GM18909 (cell line): ENCODE measurements around the gene ABLIM2.

Experiments
- ATAC-seq: cut with Tn5 transposase; IDR thresholded peaks from one replicate; pipeline ENCODE4 v1.9.1; 2021; ENCODE audit warnings: mild to moderate bottlenecking; ENCODE audit not compliant: unreplicated experiment, poor library complexity

The ABLIM2 gene

DNA sequence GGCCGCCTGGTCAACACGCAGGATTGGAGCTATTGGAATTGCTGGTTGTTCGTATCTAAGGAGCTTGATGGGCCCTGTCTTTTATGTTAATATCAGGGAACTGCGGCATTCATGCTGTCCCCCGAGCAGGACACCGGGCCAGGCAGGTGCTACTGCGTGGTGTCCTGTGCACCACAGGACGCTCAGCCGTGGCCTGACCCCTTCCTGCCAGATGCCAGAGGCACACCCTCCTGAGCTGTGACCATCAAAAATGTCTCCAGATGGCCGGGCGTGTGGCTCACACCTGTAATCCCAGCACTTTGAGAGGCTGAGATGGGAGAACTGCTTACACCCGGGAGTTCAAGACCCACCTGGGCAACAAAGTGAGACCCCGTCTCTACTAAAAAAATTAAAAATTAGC, 32.1 kb downstream of the ABLIM2 start:
- no peak for ATAC-seq

DNA sequence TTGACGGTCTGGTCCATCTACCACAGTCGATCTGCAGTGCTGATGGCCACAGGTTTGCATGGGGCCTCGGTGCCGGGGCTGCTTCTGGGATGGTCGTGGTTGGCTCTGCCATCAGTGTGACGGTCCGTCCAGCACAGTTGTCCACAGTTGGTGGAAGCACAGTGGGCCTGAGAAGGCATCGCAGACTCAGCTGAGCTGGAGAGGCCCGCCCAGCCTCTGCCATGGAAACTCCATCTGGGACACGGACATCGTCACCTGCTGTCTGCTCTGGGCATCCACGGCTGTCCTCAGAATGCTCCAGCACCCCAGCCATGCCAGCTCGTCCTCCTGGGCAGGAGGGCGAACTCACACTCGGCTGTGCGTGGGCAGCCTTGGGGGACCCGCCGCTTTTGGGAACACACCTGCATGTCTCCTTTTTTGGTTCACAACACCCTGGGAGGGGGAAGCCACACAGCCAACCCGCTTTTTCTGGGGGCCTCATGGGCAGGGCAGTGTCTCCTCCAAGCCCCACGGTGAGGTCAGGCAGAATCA, 33.0 kb downstream of the ABLIM2 start:
- no peak for ATAC-seq

GRCh38 chr4:8123870-8124269, 34.7 kb downstream of the ABLIM2 start:
- ATAC-seq, result no peak

- ATAC-seq, result no peak
These were observed 35.2 kb downstream of the ABLIM2 start for GRCh38 chr4:8123389-8123788.

DNA sequence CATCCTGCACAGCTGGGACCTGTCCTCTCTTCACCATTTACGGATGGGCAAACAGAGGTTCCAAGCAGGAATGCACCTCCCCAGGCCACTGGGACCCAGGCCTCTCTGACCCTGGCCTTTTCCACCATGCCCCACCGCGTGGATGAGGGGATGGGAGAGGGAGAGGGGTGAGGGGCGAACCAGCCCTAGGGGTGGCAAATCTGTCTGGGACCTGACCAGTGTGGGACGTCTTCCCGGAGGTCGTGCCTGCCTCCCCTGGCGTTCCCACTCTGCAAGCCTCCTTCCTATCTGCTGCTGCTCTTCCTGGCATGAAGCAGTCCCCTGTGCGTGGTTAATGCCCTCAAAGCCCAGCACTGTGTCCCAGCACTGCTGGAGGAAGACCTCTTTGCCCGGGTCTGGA, 35.9 kb downstream of the ABLIM2 start:
- ATAC-seq, result no peak

GRCh38 chr4:8121292-8122015, 37.2 kb downstream of the ABLIM2 start:
- ATAC-seq, result no peak

DNA sequence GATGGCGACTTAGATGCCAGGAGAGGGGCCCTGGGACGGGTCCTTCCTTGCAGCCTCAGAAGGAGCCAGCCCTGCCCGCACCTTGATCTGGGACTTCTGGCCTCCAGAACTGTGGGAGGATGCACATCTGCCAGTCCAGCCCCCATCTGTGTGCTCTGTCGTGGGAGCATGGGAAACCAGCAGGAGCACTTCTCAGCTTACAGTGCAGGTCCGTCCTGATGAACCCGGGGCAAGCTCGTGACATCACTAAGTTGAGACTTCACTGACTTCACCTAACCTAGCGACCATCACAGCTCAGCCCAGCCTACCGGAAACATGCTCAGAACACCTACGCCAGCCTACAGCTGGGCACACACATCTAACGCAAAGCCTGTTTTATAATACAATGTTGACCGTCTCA, 38.1 kb downstream of the ABLIM2 start:
- ATAC-seq, result no peak

GRCh38 chr4:8119877-8120276, 38.7 kb downstream of the ABLIM2 start:
- ATAC-seq, result no peak

DNA sequence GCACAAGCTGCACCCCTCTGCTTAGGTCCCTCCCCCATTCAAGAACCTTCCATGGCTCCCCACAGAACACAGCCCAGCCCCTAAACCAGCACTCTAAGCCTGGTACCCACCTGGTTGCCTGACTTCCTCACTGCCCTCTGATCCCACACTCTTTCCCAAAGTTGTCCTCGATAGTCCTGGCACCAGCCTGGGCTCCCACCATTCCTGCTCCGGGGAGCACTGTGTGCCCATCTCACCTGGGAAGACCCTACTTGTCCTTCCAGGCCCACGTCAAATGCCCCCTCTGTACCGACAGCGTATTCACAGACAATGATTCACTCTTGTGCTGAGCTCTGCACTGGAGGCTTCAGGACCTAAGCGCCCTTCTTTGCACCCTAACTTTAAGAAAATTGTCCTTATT, 40.1 kb downstream of the ABLIM2 start:
- no peak for ATAC-seq

GRCh38 chr4:8118035-8118434, 40.6 kb downstream of the ABLIM2 start:
- no peak for ATAC-seq

GRCh38 chr4:8117278-8117682, 41.3 kb downstream of the ABLIM2 start:
- peak; percentile 47 for ATAC-seq

GRCh38 chr4:8115916-8116315, 42.7 kb downstream of the ABLIM2 start:
- ATAC-seq, result no peak

- ATAC-seq, result no peak
These were observed 43.5 kb downstream of the ABLIM2 start for GRCh38 chr4:8115203-8115520.

DNA sequence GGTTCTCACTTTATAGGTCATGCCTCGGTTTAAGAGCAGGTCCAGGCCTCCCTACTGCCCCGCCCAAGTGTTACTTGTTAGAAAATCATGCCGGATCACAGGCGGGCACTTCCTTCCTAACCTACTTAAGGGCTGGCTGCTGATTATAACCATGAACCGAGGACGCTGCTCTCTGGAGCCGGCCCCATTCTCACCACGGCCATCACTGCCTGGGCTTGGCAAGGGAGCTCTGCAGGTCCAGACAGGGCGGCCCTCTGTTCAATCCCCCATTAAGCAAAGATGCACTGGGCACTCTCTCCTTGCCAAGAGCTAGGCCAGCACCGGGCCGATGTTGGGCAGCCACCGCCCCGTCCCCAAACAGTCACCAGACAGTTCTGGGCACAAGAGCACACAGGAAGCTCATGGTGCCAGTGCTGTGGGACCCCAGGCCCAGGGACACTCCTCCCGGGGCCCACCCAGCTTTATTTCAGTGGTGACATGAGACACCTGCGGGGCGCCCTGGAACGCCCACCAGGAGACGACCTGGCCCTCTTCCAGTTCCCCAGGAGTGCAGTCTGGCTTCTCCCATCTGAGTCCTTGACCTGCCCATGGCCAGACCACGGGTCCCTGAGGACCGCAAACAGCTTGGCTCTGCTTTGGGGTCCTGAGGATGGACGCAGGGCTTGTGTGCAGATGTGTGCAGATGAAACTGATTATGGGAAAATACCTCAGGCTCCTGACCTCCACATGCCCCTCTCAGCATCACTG, 44.0 kb downstream of the ABLIM2 start:
- no peak for ATAC-seq

- no peak for ATAC-seq
These were observed 44.8 kb downstream of the ABLIM2 start for GRCh38 chr4:8113611-8114377.

DNA sequence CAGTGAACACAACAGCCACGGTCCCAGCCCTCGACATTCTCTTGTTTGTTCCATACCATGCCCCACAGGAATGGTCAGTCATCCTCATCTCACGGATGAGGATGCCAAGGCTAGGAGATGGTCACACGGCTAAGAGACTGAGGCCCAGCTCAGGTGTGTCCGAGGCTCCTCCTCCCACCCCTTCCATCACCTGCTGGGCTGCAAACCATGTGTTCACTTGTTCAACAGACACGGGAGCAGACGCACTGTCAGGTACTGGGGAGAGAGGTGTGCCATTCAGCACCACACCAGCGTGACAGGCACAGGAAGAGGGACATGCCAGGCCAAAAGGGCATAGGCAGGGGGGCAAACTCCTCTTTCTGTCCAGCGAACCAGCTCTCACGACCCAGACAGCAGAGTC, 45.9 kb downstream of the ABLIM2 start:
- ATAC-seq, result no peak

DNA sequence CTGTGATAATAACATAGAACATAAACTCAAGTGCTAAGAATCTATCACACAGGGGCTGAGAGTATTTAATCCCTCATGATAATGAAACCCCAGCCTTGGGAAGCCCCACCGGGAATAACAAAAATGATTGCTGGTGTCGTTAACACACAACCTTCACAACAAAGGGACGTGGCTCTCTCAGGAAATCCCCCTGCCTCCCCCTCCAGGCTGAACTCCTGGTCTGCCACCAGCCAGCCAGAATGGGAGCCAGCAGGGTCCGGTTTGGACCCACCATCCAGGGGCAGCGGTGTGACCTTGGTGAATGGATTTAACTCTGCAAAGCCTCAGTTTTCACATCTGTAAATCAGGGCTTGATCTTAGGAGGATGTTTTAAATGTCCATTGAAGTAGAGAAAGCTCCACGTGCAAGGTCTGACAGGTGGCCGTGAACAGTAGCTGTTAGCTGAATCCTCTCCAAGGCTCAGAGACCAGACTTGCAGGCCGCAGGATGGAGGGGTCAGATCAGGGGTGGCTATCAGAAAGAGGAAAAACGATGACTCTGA, 46.5 kb downstream of the ABLIM2 start:
- ATAC-seq, result no peak

DNA sequence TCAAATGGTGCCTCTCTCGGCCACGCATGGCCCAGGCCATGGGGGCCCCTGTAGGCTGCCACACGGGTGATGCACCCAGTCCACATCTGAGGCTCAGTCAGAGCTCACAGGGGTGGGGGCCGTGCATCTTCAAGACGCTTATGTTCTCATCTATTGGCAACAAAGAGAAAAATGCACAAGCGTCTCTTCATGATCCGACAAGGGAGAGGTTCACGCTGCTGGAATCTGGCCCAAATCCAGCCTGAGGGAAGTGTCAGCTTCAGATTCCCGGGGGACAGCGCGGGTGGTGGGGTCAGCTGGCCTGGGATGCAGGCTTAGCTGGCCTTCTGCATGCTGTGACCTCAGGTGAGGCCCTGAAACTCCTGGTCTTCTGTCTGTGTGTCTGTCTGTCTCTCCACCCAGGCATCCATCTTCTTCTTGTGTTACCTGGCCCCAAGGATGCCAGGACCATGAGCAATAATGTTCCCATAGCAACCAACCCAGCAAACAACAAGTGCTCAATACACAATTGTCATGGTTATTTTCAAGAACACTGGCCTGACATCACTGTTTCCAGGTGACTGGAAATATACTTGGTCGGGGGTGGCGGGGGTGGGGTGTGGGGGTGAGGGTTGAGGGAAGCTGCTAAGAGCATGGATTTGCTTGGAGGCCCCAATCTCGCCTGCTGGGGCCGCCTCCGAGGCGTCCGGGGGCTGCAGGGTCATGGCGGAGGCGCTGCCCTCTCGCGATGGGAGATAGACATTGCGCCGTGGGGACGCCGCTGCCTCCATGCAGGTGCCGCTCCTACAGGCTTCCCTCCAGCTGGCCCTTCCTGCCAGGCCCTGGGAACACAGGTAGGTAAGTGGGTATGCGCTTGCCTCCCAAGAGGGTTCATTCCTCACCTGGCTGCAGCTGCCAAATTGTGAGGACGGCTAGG, 48.3 kb downstream of the ABLIM2 start:
- no peak for ATAC-seq

DNA sequence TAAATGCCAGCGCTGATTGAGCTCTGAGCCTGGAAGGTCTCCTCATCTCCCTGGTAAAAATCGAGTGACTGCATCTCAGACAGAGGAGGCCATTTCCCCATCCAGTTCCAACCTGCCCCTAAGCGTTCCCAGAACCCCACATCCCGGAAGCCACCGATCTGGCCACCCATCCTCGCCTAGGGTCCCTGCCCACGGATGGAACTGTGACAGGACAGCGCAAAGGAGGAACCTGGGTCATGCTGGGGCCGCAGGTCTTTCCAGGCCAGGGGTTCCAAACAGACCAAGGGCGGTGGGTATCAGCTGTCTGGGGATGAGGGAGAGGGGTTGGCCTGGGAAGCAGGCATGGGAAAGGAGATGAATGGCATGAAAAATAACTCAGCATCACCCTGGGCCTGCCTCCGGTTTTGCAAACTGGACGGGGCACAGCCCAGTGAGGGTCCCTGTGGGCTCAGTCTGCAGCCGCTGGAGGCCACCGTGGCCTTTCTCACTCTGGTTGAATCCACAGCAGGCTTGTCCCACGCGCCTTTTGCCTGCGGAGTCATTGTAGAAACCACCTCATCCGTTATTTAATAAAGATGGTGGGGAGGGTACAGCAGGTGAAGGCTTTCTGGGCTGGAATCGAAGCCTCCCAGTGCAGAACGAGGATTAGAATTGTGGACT, 49.1 kb downstream of the ABLIM2 start:
- no peak for ATAC-seq
